ENCODE data around the gene SETD7. TPM values are rescaled to one million over a fixed set of nuclear protein-coding genes. Genes with fewer than 3 reads are reported as not detected.
"Not testable (repeated sequence)": the region's sequence is repeated elsewhere in the genome, so short reads cannot be mapped to it uniquely, and the experiment has no call there.

SETD7 gene
- total RNA-seq, 2 donors from 2014 or later = 69.0 to 75.4 TPM

DNA sequence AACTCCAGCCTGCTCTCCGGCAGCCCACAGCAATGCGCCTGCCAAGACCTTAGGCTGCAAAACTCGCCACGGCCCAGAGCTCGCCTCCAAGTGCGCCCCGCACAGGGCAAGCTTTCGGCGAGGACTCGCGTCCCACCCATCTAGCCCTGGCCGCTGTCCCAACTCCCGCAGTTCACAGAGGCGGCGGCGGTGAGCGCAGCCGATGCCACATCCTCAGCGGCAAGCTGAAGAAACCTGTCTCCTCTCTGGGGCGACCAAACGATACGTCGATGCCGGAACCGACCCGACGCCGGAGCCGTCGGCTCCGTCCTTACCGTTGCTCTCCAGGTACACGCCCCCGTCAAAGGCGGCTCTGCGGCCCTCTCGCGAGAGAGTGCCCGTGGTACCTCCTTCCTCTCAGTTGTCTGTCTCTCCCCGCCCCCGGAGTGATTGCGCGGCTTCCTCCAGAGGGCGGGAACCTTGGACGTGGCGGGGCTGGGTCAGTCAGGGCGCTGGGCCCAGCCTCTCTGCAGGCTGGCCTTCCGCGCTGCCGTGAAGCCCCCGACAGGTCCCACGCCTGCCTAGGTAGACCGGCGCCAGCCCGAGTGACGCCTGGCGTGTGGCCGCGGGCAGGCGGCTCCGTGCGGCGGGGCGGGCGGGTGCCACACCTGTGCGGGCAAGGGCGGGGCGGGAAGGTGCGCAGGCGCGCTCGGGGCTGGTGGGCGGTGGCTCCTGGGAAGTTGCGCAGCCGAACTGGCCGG lies 102.5 kb downstream of the SETD7 start:
- peak; percentile 100 for DNase-seq (ENCODE audit: low spot score)
- intact Hi-C loops (cut with DNase I) = no loop called here

GRCh38 chr4:139453041-139453370 lies 103.0 kb downstream of the SETD7 start:
- DNase-seq (ENCODE audit: low spot score) = no peak
- intact Hi-C loops (cut with DNase I) = no loop called here

DNA sequence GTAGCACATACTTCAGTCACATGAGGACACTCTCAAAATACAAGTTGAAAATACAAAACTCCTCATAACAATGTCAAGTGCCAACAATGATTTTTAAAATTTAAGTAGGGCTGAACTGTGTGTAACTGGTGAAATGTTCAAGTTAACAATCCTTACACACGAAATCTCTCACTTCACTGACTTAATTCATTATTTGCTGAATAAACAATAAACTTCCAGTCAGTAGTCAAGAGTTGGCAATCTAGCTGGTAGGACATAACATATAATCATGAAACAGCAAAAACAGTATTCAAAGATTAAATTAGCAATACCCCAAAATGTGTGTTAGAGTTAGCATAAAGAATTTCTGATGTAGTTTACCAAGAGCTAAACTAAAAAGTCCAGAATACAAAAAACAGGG lies 104.0 kb downstream of the SETD7 start:
- DNase-seq (ENCODE audit: low spot score) = no peak
- intact Hi-C loops (cut with DNase I) = no loop called here

DNA sequence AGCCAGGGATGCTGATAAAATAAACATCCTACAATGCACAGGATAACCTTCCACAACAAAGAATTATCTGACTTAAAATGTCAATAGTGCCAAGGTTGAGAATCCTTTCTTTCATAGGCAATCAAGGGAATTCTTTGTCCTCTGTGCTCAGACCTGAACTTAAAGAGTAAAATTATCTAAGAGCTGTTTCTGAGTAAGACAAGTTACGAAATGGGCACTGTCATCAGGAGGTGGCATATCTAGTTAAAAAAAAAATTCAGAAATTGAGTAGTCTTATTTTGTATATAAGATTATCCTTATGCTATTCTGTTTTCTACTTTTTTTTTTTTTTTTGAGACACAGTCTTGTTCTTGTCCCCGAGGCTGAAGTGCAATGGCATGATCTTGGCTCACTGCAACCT lies 105.4 kb downstream of the SETD7 start:
- intact Hi-C loops (cut with DNase I) = no loop called here
- DNase-seq (ENCODE audit: low spot score) = no peak

DNA sequence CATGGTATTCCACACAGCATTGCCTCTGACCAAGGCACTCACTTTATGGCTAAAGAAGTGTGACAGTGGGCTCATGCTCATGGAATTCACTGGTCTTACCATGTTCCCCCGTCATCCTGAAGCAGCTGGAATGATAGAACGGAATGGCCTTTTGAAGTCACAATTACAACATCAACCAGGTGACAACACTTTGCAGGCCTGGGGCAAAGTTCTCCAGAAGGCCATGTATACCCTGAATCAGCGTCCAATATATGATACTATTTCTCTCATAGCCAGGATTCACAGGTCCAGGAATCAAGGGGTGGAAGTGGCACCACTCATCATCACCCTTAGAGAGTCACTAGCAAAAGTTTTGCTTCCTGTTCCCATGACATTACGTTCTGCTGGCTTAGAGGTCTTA lies 108.9 kb downstream of the SETD7 start:
- intact Hi-C loops (cut with DNase I); DNase-seq (ENCODE audit: low spot score): not testable (repeated sequence)

Other genes starting within 250 kb of the SETD7 start
- gene RAB33B, start 102.1 kb downstream of the SETD7 start, total RNA-seq = 10 to 100 TPM; 14.7 to 17.0 TPM
- gene MGST2, start 109.6 kb upstream of the SETD7 start, total RNA-seq = 10 to 100 TPM; 41.1 to 41.2 TPM

Data from posterior vena cava (tissue), 2 donors.